Measurements from ENCODE around the gene SEMA6B.
"Not testable (repeated sequence)": the region's sequence is repeated elsewhere in the genome, so short reads cannot be mapped to it uniquely, and the experiment has no call there.

Gene SEMA6B

GRCh38 chr19:4571305-4571917, 11.9 kb upstream of the SEMA6B start:
- no peak for DNase-seq

- DNase-seq, result no peak
Measured at GRCh38 chr19:4570916-4571304, 11.4 kb upstream of the SEMA6B start.

GRCh38 chr19:4570402-4570801, 10.9 kb upstream of the SEMA6B start:
- DNase-seq, result no peak

GRCh38 chr19:4568886-4569285, 9.4 kb upstream of the SEMA6B start:
- no peak for DNase-seq

GRCh38 chr19:4567584-4568071, 8.1 kb upstream of the SEMA6B start:
- DNase-seq, result peak; percentile 53

GRCh38 chr19:4566402-4567051, 7.0 kb upstream of the SEMA6B start:
- no peak for DNase-seq

- DNase-seq, result not testable (repeated sequence)
Measured at GRCh38 chr19:4563562-4563961, 4.1 kb upstream of the SEMA6B start.

GRCh38 chr19:4562085-4562484, 2.6 kb upstream of the SEMA6B start:
- not testable (repeated sequence) for DNase-seq

- DNase-seq, result no peak
Measured at GRCh38 chr19:4557971-4558941, 1.2 kb downstream of the SEMA6B start.

- no peak for DNase-seq
Measured at GRCh38 chr19:4557144-4557970, 2.1 kb downstream of the SEMA6B start.

GRCh38 chr19:4556597-4557127, 2.8 kb downstream of the SEMA6B start:
- peak; percentile 53 for DNase-seq

GRCh38 chr19:4555657-4556561, 3.6 kb downstream of the SEMA6B start:
- peak; percentile 30 for DNase-seq

GRCh38 chr19:4554717-4555116, 4.8 kb downstream of the SEMA6B start:
- DNase-seq, result no peak

- DNase-seq, result no peak
Measured at GRCh38 chr19:4553775-4554174, 5.7 kb downstream of the SEMA6B start.

GRCh38 chr19:4553092-4553695, 6.3 kb downstream of the SEMA6B start:
- DNase-seq, result no peak

- no peak for DNase-seq
Measured at GRCh38 chr19:4552525-4552819, 7.0 kb downstream of the SEMA6B start.

GRCh38 chr19:4550479-4551050, 8.9 kb downstream of the SEMA6B start:
- no peak for DNase-seq

- no peak for DNase-seq
Measured at GRCh38 chr19:4550018-4550417, 9.5 kb downstream of the SEMA6B start.

GRCh38 chr19:4548238-4548584, 11.3 kb downstream of the SEMA6B start:
- no peak for DNase-seq

All from EL (cell line).